GM21825 (cell line): ENCODE measurements around the gene SPARCL1.
"Not testable (repeated sequence)": the region's sequence is repeated elsewhere in the genome, so short reads cannot be mapped to it uniquely, and the experiment has no call there.

Experiments used
- ATAC-seq: cut with Tn5 transposase; IDR thresholded peaks from one replicate; pipeline ENCODE4 v1.9.1; 2021; ENCODE audit warnings: mild to moderate bottlenecking, moderate library complexity; ENCODE audit not compliant: unreplicated experiment

The SPARCL1 gene

DNA sequence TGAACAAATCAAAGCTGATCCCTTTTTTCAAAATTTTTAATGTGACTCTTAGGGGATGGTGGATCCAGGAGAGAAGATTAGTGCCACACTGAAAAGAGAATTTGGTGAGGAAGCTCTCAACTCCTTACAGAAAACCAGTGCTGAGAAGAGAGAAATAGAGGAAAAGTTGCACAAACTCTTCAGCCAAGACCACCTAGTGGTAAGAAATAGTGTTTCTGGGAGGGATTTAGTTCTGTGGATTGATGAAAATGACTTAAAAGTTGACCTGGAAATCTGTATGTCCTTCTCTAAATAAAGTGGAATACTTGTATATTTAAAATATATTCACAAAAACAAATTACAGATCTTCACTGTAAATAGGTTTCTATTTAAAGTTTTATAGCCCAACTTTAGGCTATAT, 77.6 kb downstream of the SPARCL1 start:
- ATAC-seq, result no peak

DNA sequence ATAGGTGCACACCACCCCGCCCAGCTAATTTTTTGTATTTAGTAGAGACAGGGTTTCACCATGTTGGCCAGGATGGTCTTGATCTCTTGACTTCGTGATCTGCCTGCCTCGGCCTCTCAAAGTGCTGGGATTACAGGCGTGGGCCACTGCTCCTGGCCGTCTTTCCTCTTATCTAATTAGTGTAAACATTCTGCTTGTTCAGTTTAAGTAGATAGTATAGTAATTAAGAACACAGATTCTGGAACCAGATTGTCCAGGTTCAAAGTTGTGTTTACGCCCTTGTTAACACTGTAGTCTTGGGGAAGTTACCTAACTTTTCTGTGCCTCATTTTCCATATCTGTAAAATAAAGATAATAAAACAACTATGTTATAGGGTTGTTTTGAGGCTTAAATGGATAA, 82.8 kb downstream of the SPARCL1 start:
- not testable (repeated sequence) for ATAC-seq

DNA sequence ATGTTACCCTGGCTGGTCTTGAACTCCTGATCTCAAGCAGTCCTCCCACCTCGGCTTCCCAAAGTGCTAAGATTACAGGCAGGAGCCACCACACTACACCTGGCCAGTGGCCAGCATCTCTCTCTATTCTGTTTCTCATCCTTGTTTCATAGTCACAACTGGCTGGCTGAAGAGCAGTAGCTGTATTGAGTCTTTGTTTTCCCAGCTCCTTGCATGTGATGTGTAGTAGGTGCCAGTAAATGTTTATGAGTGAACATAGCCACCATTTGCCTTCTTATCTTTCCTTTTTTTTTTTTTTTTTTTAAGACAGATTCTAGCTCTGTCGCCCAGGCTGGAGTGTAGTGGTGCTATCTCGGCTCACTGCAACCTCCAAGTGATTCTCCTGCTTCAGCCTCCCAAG, 83.2 kb downstream of the SPARCL1 start:
- ATAC-seq, result no peak

DNA sequence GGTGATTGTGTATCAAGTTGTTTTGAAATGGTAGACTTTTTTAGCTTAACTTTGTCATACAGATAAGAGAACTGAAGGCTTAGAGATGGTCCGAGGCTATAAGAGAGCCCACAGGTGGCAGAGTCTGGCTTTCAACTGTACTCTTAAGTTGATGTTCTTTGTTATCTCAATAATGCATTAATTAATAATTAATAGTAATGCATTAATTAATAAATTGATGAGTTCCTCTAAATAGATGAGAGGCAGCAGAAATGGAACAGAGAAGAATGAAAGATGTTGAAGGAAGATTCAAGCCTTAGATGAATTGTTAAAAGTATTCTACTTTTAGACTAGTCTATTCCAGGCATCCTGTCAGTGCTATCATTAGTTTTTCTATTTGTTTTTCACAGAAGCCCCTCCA, 84.4 kb downstream of the SPARCL1 start:
- no peak for ATAC-seq

DNA sequence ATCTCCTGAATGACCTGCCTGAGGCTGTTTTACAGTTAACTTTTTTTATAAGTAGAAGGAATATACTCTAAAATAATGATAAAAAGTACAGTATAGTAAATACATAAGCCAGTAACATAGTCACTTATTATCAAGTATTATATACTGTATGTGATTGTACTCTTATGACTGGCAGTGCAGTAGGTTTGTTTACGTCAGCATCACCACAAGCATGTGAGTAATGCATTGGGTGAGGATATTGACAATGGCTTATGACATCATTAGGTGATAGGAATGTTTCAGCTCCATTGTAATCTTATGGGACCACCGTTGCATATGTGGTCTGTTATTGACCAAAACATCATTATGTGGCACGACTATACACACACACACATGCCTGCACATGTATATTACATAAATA, 86.3 kb downstream of the SPARCL1 start:
- no peak for ATAC-seq

DNA sequence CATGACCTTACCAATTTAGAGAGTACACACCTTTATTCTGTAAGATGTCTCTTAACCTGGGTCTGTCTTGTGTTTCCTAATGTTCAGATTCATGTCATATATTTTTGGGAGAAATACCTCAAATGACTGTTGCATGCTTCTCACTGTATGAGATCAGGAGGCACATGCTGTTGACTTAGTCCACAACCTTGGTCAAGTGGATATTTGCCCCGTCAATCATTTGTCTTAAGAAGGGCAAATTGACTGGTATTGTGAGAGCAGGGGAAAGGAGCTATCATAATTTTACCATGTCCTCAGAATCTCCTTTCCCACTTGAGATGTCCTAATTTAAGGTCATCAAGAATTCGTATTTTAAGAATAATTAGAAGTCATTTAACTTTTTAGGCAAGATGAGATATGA, 95.8 kb downstream of the SPARCL1 start:
- ATAC-seq, result no peak

DNA sequence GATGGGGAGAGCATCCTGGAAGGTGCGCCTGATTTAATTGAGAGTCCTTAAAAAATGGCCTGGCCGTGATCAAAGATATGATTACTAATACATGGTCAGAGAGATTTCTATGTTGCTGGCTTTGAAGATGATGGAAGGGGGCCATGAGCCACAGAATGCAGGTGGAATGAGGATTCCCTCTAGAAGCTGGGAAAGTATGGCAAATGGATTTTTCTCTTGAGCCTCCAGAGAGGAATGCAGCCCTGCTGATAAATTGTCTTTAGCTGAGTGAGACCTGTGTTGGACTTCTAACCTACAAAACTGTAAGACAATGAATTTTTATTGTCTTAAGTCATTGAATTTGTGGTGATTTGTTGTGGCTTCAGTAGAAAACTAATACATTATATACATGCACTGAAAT, 99.1 kb downstream of the SPARCL1 start:
- no peak for ATAC-seq

DNA sequence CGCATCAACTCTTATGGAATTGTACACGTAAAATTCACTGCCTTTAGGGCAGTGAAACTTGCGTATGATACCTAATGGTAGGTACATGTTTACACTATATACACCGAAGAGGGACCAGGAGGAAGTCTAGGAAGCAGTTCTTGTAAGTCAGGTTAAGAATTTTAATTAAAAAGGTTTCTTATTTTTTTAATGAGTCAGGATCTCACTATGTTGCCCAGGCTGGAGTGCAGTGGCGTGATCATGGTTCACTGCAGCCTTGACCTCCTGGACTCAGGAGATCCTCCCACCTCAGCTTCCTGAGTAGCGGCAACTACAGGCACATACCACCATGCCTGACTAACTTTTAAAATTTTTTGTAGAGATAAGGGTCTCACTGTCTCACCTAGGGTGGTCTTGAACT, 100.2 kb downstream of the SPARCL1 start:
- no peak for ATAC-seq

DNA sequence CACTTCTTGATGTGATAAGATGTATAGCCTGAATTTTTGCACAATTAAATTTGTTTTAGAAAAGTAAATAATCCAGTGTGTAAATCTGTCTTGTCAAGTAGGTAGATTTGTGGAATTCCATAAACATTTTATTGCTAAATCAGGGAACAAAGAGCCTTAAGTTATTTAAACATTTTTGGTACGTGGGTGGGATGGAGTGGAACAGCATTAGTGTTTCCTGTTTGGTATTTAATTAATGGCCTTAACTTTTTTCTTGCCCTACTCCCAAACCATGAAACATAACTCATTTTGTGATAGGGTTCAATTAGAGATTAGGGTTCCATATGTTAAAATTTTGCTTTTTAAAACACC, 101.7 kb downstream of the SPARCL1 start:
- no peak for ATAC-seq

DNA sequence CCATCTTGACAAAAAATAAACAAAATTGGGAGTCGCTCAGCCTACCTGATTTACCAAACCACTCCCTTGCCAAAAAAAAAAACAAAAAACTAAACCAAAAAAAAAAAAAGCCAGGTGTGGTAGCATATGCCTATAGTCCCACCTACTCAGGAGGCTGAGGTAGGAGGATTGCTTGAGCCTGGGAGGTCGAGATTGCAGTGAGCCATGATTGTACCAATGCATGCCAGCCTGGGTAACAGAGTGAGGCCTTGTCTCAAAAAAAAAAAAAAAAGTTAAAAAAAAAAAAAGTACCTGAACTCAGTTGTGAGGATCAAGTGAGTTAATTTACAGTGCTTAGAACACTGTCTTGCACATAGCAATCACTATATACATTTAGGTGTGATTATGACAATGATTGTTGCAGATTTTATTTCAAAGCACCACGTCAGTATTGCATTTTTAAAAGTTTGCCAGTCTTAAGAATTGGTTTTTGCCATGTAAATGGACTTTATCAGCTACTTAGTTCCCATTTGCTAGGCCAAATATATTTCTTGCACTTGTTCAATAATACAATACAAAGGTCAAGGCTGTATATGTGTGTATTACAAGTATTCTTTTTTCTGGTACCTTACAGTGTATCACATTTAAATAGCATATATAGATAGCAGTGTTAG, 102.2 kb downstream of the SPARCL1 start:
- ATAC-seq, result no peak

DNA sequence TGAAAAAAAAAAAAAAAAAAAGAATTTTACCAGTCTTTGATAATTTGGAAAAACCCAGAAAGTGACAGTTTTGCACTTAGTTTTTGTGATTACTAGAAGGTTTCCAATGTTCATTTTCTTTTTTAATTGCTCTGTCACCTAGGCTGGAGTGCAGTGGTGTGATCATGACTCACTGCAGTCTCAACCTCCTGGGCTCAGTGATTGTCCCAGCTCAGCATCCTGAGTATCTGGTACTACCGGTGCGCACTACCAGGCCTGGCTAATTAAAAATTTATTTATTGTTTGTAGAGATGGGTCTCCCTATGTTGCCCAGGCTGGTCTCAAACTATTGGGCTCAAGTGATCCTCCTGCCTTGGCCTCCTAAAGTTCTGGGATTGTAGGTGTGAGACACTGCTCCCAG, 103.5 kb downstream of the SPARCL1 start:
- ATAC-seq, result no peak

DNA sequence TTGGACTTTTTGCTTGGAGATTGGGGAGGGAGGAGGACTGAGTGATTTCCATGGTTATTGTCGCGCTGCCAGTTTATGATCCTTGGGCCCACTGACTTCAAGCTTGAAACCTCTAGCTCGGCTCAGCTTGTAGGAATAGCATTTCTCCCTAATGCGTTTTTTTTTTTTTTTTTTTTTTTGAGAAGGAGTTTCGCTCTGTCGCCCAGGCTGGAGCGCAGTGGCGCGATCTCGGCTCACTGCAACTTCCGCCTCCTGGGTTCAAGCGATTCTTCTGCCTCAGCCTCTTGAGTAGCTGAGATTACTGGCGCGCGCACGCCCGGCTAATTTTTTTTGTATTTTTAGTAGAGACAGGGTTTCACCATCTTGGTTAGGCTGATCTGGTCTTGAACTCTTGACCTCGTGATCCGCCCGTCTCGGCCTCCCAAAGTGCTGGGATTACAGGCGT, 105.1 kb downstream of the SPARCL1 start:
- ATAC-seq, result not testable (repeated sequence)
